Activated naive CD4-positive, alpha-beta T cell treated with anti-CD3 and anti-CD28 coated beads, Interleukin-2, amount 50 U/mL, for 72 hours (primary cell): ENCODE data around the gene LDLRAD3. TPM values are rescaled to one million over a fixed set of nuclear protein-coding genes. Genes with fewer than 3 reads are reported as not detected.

ENCODE experiments used
- ATAC-seq, 2 donors: fragments of 150-1000 bp; cut with Tn5 transposase; 2 replicates each; pipeline ENCODE4 v1.10.0; 2021; ENCODE audit warnings: mild to moderate bottlenecking in 2 of 2, moderate library complexity in 2 of 2
- DNase-seq, 2 donors: peaks; one replicate each; pipeline ENCODE4 v3.0.0; 2021 to 2022; ENCODE audit warnings: low spot score in 2 of 2
- H3K27ac Mint-ChIP-seq, 2 donors: one replicate each; pipeline ENCODE4 v1.8.0; 2022; ENCODE audit warnings: mild to moderate bottlenecking in 2 of 2, mixed read lengths in 2 of 2
- H3K36me3 Mint-ChIP-seq, 2 donors: one replicate each; pipeline ENCODE4 v1.8.0; 2022; ENCODE audit warnings: mixed read lengths in 2 of 2
- H3K9me3 Mint-ChIP-seq, 2 donors: one replicate each; pipeline ENCODE4 v1.8.0; 2022; ENCODE audit warnings: mixed read lengths in 2 of 2
- total RNA-seq, 2 donors: library from RNA; stranded (reverse); gene quantifications; one replicate each; pipeline ENCODE4 v1.2.3, GENCODE V29; 2022

The LDLRAD3 gene
- total RNA-seq, 2 donors from 2014 or later = 0.27 to 0.82 TPM

- ATAC-seq = no peak
- peaks cover 0 to 6% of the 10 kb centered on the region in 2 donors for H3K9me3 Mint-ChIP-seq
- no peak overlapping the region for H3K27ac Mint-ChIP-seq
- H3K36me3 Mint-ChIP-seq = no peaks in the 10 kb centered on the region
- DNase-seq = no peak
Measured at GRCh38 chr11:36078686-36079055, 134.8 kb downstream of the LDLRAD3 start.

GRCh38 chr11:36079878-36080675, 136.2 kb downstream of the LDLRAD3 start:
- DNase-seq = no peak
- Mint-ChIP-seq H3K9me3 (peaks cover 0 to 6% of the 10 kb centered on the region in 2 donors), H3K36me3 (no peaks in the 10 kb centered on the region), H3K27ac (no peak overlapping the region)
- no peak for ATAC-seq

- H3K27ac Mint-ChIP-seq = peak overlapping the region in 1 of 2 donors; percentile 13
- DNase-seq (no peak), ATAC-seq (no peak)
- H3K36me3 Mint-ChIP-seq = no peaks in the 10 kb centered on the region
- peaks cover 4 to 6% of the 10 kb centered on the region in 2 donors for H3K9me3 Mint-ChIP-seq
Measured at GRCh38 chr11:36081274-36081945, 137.5 kb downstream of the LDLRAD3 start.

- Mint-ChIP-seq H3K27ac (no peak overlapping the region), H3K9me3 (peaks cover 6 to 8% of the 10 kb centered on the region in 2 donors), H3K36me3 (no peaks in the 10 kb centered on the region)
- no peak for DNase-seq
- no peak for ATAC-seq
Measured at GRCh38 chr11:36086366-36086765, 142.5 kb downstream of the LDLRAD3 start.

- ATAC-seq (no peak), DNase-seq (no peak)
- peaks cover 0 to 8% of the 10 kb centered on the region in 2 donors for H3K9me3 Mint-ChIP-seq
- no peaks in the 10 kb centered on the region for H3K36me3 Mint-ChIP-seq
- H3K27ac Mint-ChIP-seq = no peak overlapping the region
Measured at GRCh38 chr11:36088266-36088972, 144.6 kb downstream of the LDLRAD3 start.

GRCh38 chr11:36089920-36090319, 146.1 kb downstream of the LDLRAD3 start:
- Mint-ChIP-seq H3K9me3 (peaks cover 0 to 8% of the 10 kb centered on the region in 2 donors), H3K36me3 (no peaks in the 10 kb centered on the region), H3K27ac (no peak overlapping the region)
- no peak for ATAC-seq
- no peak for DNase-seq

- Mint-ChIP-seq H3K27ac (no peak overlapping the region), H3K9me3 (peaks cover 0 to 8% of the 10 kb centered on the region in 2 donors), H3K36me3 (no peaks in the 10 kb centered on the region)
- ATAC-seq (no peak), DNase-seq (no peak)
Measured at GRCh38 chr11:36090356-36091109, 146.7 kb downstream of the LDLRAD3 start.

- Mint-ChIP-seq H3K36me3 (no peaks in the 10 kb centered on the region), H3K9me3 (peaks cover 0 to 4% of the 10 kb centered on the region in 2 donors), H3K27ac (no peak overlapping the region)
- DNase-seq (no peak), ATAC-seq (no peak)
Measured at GRCh38 chr11:36091256-36091811, 147.5 kb downstream of the LDLRAD3 start.

GRCh38 chr11:36092314-36093030, 148.6 kb downstream of the LDLRAD3 start:
- H3K36me3 Mint-ChIP-seq = no peaks in the 10 kb centered on the region
- H3K9me3 Mint-ChIP-seq = no peaks in the 10 kb centered on the region
- DNase-seq (no peak), ATAC-seq (no peak)
- no peak overlapping the region for H3K27ac Mint-ChIP-seq

- no peaks in the 10 kb centered on the region for H3K9me3 Mint-ChIP-seq
- H3K36me3 Mint-ChIP-seq = no peaks in the 10 kb centered on the region
- no peak overlapping the region for H3K27ac Mint-ChIP-seq
- ATAC-seq = no peak
- no peak for DNase-seq
Measured at GRCh38 chr11:36093548-36093947, 149.7 kb downstream of the LDLRAD3 start.

- DNase-seq = no peak
Measured at GRCh38 chr11:36094164-36094563, 150.3 kb downstream of the LDLRAD3 start.

GRCh38 chr11:36095716-36096115, 151.9 kb downstream of the LDLRAD3 start:
- H3K36me3 Mint-ChIP-seq = no peaks in the 10 kb centered on the region
- DNase-seq (no peak), ATAC-seq (no peak)
- H3K9me3 Mint-ChIP-seq = no peaks in the 10 kb centered on the region
- H3K27ac Mint-ChIP-seq = no peak overlapping the region

More at GRCh38 chr11:36094164-36094563, 150.3 kb downstream of the LDLRAD3 start:
- no peak for ATAC-seq
- Mint-ChIP-seq H3K36me3 (no peaks in the 10 kb centered on the region), H3K27ac (no peak overlapping the region), H3K9me3 (no peaks in the 10 kb centered on the region)

- no peak for ATAC-seq
- no peak overlapping the region for H3K27ac Mint-ChIP-seq
- no peaks in the 10 kb centered on the region for H3K36me3 Mint-ChIP-seq
- no peak for DNase-seq
- no peaks in the 10 kb centered on the region for H3K9me3 Mint-ChIP-seq
Measured at GRCh38 chr11:36097219-36097650, 153.4 kb downstream of the LDLRAD3 start.

- no peak for ATAC-seq
- DNase-seq = no peak
- H3K36me3 Mint-ChIP-seq = no peaks in the 10 kb centered on the region
- H3K9me3 Mint-ChIP-seq = no peaks in the 10 kb centered on the region
- H3K27ac Mint-ChIP-seq = no peak overlapping the region
Measured at GRCh38 chr11:36098087-36098486, 154.2 kb downstream of the LDLRAD3 start.

GRCh38 chr11:36098853-36099375, 155.1 kb downstream of the LDLRAD3 start:
- Mint-ChIP-seq H3K27ac (no peak overlapping the region), H3K36me3 (no peaks in the 10 kb centered on the region)
- no peak for ATAC-seq

More at GRCh38 chr11:36098853-36099375, 155.1 kb downstream of the LDLRAD3 start:
- no peak for DNase-seq
- no peaks in the 10 kb centered on the region for H3K9me3 Mint-ChIP-seq
